IMR-90 (cell line): Measurements from ENCODE around the gene LY86. TPM values are rescaled to one million over a fixed set of nuclear protein-coding genes. Genes with fewer than 3 reads are reported as not detected.

Experiments used
- ATAC-seq: fragments of 200-7000 bp; cut with Tn5 transposase; 2 replicates; pipeline ENCODE4 v1.9.1; 2020; ENCODE audit warnings: low read depth, mild to moderate bottlenecking, moderate library complexity
- BruUV-seq: library from RNA; stranded (reverse); fragments of 400-500 nt; replicated peaks from 2 replicates; lab custom pipeline; 2021; lab: Mats Ljungman, UMichigan
- CTCF ChIA-PET: fragments of 300-600 bp; formaldehyde crosslinking; extraction: SDS; loops from one replicate; lab custom pipeline; 2021; ENCODE audit warnings: antibody characterized with exemption; lab: Yijun Ruan, JAX
- POLR2A ChIA-PET: fragments of 300-600 bp; sonication (Branson Sonifier 250); formaldehyde crosslinking; loops from one replicate; lab custom pipeline; 2022; ENCODE audit warnings: antibody characterized with exemption; ENCODE audit not compliant: unreplicated experiment; lab: Charles Lee
- DNase-seq: peaks from one replicate; pipeline ENCODE4 v3.0.0; 2013
- H2AFZ ChIP-seq: replicated peaks from 2 replicates; pipeline ENCODE3; 2013; ENCODE audit warnings: low read length, mild to moderate bottlenecking; ENCODE audit not compliant: poor library complexity
- H2AK5ac ChIP-seq: 2 replicates; pipeline ENCODE4 v1.6.1; 2013; ENCODE audit warnings: low read depth, low read length, inconsistent platforms
- H2AK9ac ChIP-seq: replicated peaks from 2 replicates; pipeline ENCODE3; 2013; ENCODE audit warnings: mild to moderate bottlenecking, low read depth, low read length, moderate library complexity; ENCODE audit not compliant: poor library complexity
- H2BK120ac ChIP-seq: 2 replicates; pipeline ENCODE4 v1.6.1; 2013; ENCODE audit warnings: low read depth, low read length, inconsistent platforms
- H2BK15ac ChIP-seq: 3 replicates; pipeline ENCODE4 v1.6.1; 2013; ENCODE audit warnings: low read depth, low read length, inconsistent platforms
- H2BK20ac ChIP-seq: 2 replicates; pipeline ENCODE4 v1.6.1; 2013; ENCODE audit warnings: low read depth, mild to moderate bottlenecking, inconsistent platforms, low read length, moderate library complexity
- H2BK5ac ChIP-seq: 2 replicates; pipeline ENCODE4 v1.6.1; 2013; ENCODE audit warnings: mild to moderate bottlenecking, low read depth, low read length, inconsistent platforms; ENCODE audit not compliant: poor library complexity, severe bottlenecking
- H3K14ac ChIP-seq: replicated peaks from 2 replicates; pipeline ENCODE4 v1.6.1; 2013; ENCODE audit warnings: low read depth, low read length, inconsistent platforms
- H3K18ac ChIP-seq: 2 replicates; pipeline ENCODE4 v1.6.1; 2013; ENCODE audit warnings: low read depth, low read length, control low read depth
- H3K23ac ChIP-seq: 2 replicates; pipeline ENCODE4 v1.6.1; 2013; ENCODE audit warnings: low read depth, low read length, inconsistent platforms
- H3K27ac ChIP-seq: 2 replicates; pipeline ENCODE4 v1.5.1; 2013; ENCODE audit warnings: mild to moderate bottlenecking, control low read depth, low read length; ENCODE audit not compliant: insufficient read depth
- H3K27me3 ChIP-seq: 2 replicates; pipeline ENCODE4 v1.6.1; 2013; ENCODE audit warnings: low read length; ENCODE audit not compliant: control insufficient read depth, insufficient read depth
- H3K36me3 ChIP-seq: 2 replicates; pipeline ENCODE4 v1.6.1; 2013; ENCODE audit warnings: low read length, mixed read lengths; ENCODE audit not compliant: control insufficient read depth, insufficient read depth
- H3K4ac ChIP-seq: 2 replicates; pipeline ENCODE4 v1.6.1; 2013; ENCODE audit warnings: low read depth, low read length, inconsistent platforms
- H3K4me1 ChIP-seq: 2 replicates; pipeline ENCODE4 v1.6.1; 2013; ENCODE audit warnings: low read length, mixed read lengths; ENCODE audit not compliant: control insufficient read depth, insufficient read depth
- H3K4me2 ChIP-seq: 2 replicates; pipeline ENCODE4 v1.6.1; 2013; ENCODE audit warnings: low read depth, mild to moderate bottlenecking, control low read depth, low read length, moderate library complexity
- H3K4me3 ChIP-seq: 2 replicates; pipeline ENCODE4 v1.5.1; 2013; ENCODE audit warnings: low read depth, mild to moderate bottlenecking, control low read depth, low read length, moderate library complexity; ENCODE audit not compliant: insufficient read depth
- H3K56ac ChIP-seq: 2 replicates; pipeline ENCODE4 v1.6.1; 2013; ENCODE audit warnings: low read length, inconsistent platforms; ENCODE audit not compliant: insufficient read depth; ENCODE audit errors: extremely low read depth
- H3K79me1 ChIP-seq, 2 experiments: 2 replicates each; pipeline ENCODE4 v1.6.1; 2013; ENCODE audit warnings: low read length in 2 of 2, inconsistent platforms in 1 of 2, low read depth in 1 of 2
- H3K9ac ChIP-seq: 2 replicates; pipeline ENCODE4 v1.6.1; 2013; ENCODE audit warnings: low read depth, low read length, control low read depth
- H3K9me1 ChIP-seq: 2 replicates; pipeline ENCODE4 v1.6.1; 2013; ENCODE audit warnings: low read length, inconsistent platforms; ENCODE audit not compliant: insufficient read depth
- H3K9me3 ChIP-seq: 2 replicates; pipeline ENCODE4 v1.6.1; 2013; ENCODE audit warnings: low read length; ENCODE audit not compliant: control insufficient read depth, insufficient read depth
- H4K20me1 ChIP-seq: 2 replicates; pipeline ENCODE4 v1.6.1; 2013; ENCODE audit warnings: low read length, inconsistent platforms; ENCODE audit not compliant: insufficient read depth
- H4K5ac ChIP-seq: 2 replicates; pipeline ENCODE4 v1.6.1; 2013; ENCODE audit warnings: mild to moderate bottlenecking, low read depth, low read length, control low read depth
- H4K8ac ChIP-seq, 2 experiments: 2 replicates each; pipeline ENCODE4 v1.6.1; 2013; ENCODE audit warnings: low read depth in 2 of 2, low read length in 2 of 2, control low read depth in 1 of 2, inconsistent platforms in 1 of 2
- H4K91ac ChIP-seq: 2 replicates; pipeline ENCODE4 v1.6.1; 2013; ENCODE audit warnings: low read depth, low read length, inconsistent platforms; ENCODE audit not compliant: insufficient read depth
- CHD1 ChIP-seq: IDR thresholded peaks from 2 replicates; pipeline ENCODE4 v1.6.1; 2012; ENCODE audit warnings: low read depth, low read length, improper control_type of control experiment
- FOS ChIP-seq: fragments of 150-350 bp; IDR thresholded peaks from 2 replicates; pipeline ENCODE4 v1.6.1; 2016; ENCODE audit warnings: low read depth, low read length
- RAD21 ChIP-seq: IDR thresholded peaks from 2 replicates; pipeline ENCODE4 v1.6.1; 2012; ENCODE audit warnings: low read length, improper control_type of control experiment
- WGBS, 2 experiments: methylation state at CpG; one replicate each; pipeline versions ENCODE4 v1.1.5 to v1.1.7; 2013; ENCODE audit warnings: missing lambda C conversion rate in 2 of 2; ENCODE audit not compliant: insufficient read length in 1 of 2; ENCODE audit errors: extremely low coverage in 2 of 2; 5-methylcytosine and 5-hydroxymethylcytosine counted together
- dilution Hi-C: fragments of 300-500 bp; cut with HindIII; formaldehyde crosslinking; loops from one replicate; pipeline ENCODE4 v1.14.3; 2018; ENCODE audit warnings: low sequenced_read_pairs; ENCODE audit not compliant: unreplicated experiment
- in situ Hi-C: fragments of 300-500 bp; cut with MboI; formaldehyde crosslinking; loops from 3 replicates; pipeline ENCODE4 v1.14.3; 2019; ENCODE audit warnings: low sequenced_read_pairs, inconsistent platforms, mixed read lengths
- intact Hi-C: fragments of 100-400 bp; cut with micrococcal nuclease; formaldehyde crosslinking; loops from 2 replicates; pipeline ENCODE4 v1.10.0; 2022
- polyA plus RNA-seq, 3 experiments: library from polyadenylated mRNA; depleted of rRNA; stranded (reverse); fragments of >200 nt; gene quantifications; 2 replicates each; pipeline ENCODE4 v1.2.3, GENCODE V29; 2012; ENCODE audit warnings: low replicate concordance in 1 of 3
- total RNA-seq: library from RNA; depleted of rRNA; stranded (reverse); fragments of >200 nt; gene quantifications from 2 replicates; pipeline ENCODE4 v1.2.3, GENCODE V29; 2012

LY86 gene
- total and polyA plus RNA-seq, 2 of the 4 experiments (the other 2 are of a cell fraction) = not detected

DNA sequence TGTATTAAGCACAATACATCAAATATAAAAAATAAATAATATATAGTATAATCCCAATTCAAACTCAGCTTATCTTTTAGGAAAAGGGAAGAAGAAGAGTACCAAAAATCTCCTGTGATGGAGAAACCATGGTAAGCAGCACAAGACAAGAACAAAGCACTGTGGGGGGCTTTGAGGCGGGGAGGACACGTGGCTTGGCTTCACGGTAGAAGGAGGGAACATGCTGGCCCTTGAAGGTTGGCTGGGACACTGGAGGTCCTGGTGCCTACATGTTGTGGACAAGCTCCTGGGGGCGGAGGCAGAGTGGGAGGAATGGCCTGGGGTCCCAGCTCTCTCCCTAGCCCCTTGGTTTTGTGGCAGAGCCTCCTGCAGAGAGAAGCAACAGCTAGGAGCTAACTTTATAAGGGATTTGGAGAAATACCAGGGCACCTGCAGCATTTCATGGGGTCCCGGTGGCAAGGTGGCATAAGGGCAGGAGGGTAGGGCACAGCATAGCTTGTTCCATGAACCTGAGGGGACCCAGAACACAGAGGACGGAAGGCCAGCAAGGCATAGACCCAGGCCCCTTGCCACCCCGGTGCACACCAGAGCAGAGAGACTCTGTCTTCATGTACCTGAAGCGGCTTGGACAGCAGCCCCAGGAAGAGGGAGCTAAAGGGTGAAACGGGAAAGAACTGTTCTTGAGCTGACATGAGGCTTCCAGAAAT, 72.0 kb downstream of the LY86 start:
- no TSS peak for BruUV-seq
- H4K8ac ChIP-seq = no peak overlapping the region
- no peak overlapping the region for H3K18ac ChIP-seq
- no peak overlapping the region for H2AK5ac ChIP-seq
- no peak overlapping the region for H2BK120ac ChIP-seq
- no peak overlapping the region for H3K4me2 ChIP-seq
- no peak overlapping the region for H3K4ac ChIP-seq
- no peak for ATAC-seq
- no peak overlapping the region for H4K91ac ChIP-seq
- WGBS, 2 experiments = 63% methylated on average over 4 of the region's 9 CpGs; no CpG with 5 or more reads in 1 of the 2 experiments
- no peaks in the 10 kb centered on the region for H3K79me1 ChIP-seq
- H2BK20ac ChIP-seq = no peak overlapping the region
- peaks cover 2% of the 10 kb centered on the region; the same call in 1 of the 2 replicates for H3K27me3 ChIP-seq
- H3K23ac ChIP-seq = no peak overlapping the region
- no peak overlapping the region for H2BK15ac ChIP-seq
- H3K4me3 ChIP-seq = no peak overlapping the region
- H2AK9ac ChIP-seq = no peak overlapping the region
- H4K5ac ChIP-seq = no peak overlapping the region
- no peaks in the 10 kb centered on the region for H3K9me1 ChIP-seq
- no peak overlapping the region for H3K14ac ChIP-seq
- H3K4me1 ChIP-seq = no peaks in the 10 kb centered on the region
- H3K36me3 ChIP-seq = no peaks in the 10 kb centered on the region
- no peak for TF ChIP-seq CHD1
- TF ChIP-seq FOS = no peak
- no peak for TF ChIP-seq RAD21
- intact Hi-C loops = no loop called here
- H3K9me3 ChIP-seq = no peaks in the 10 kb centered on the region
- POLR2A ChIA-PET = no interaction called here
- no peak overlapping the region for H3K56ac ChIP-seq
- H3K9ac ChIP-seq = no peak overlapping the region
- no peak overlapping the region for H2AFZ ChIP-seq
- H4K20me1 ChIP-seq = no peaks in the 10 kb centered on the region
- H3K27ac ChIP-seq = no peak overlapping the region
- CTCF ChIA-PET = no interaction called here
- in situ Hi-C loops = no loop called here
- dilution Hi-C loops = no loop called here
- DNase-seq = no peak
- no peak overlapping the region for H2BK5ac ChIP-seq
